ENCODE measurements around the gene TPPP. TPM values are rescaled to one million over a fixed set of nuclear protein-coding genes. Genes with fewer than 3 reads are reported as not detected.
"Not testable (repeated sequence)": the region's sequence is repeated elsewhere in the genome, so short reads cannot be mapped to it uniquely, and the experiment has no call there.

Gene TPPP
- total RNA-seq, 2 experiments from 2014 or later, result 0.53 to 0.55 TPM

GRCh38 chr5:690293-690692, 2.9 kb downstream of the TPPP start:
- H3K9me3 Mint-ChIP-seq; CTCF ChIA-PET; intact Hi-C loops (cut with micrococcal nuclease); H3K4me1 Mint-ChIP-seq (ENCODE audit: low read depth); H3K27ac Mint-ChIP-seq; DNase-seq; H3K27me3 Mint-ChIP-seq; POLR2A ChIA-PET; H3K4me3 Mint-ChIP-seq; H3K36me3 Mint-ChIP-seq: not testable (repeated sequence)

DNA sequence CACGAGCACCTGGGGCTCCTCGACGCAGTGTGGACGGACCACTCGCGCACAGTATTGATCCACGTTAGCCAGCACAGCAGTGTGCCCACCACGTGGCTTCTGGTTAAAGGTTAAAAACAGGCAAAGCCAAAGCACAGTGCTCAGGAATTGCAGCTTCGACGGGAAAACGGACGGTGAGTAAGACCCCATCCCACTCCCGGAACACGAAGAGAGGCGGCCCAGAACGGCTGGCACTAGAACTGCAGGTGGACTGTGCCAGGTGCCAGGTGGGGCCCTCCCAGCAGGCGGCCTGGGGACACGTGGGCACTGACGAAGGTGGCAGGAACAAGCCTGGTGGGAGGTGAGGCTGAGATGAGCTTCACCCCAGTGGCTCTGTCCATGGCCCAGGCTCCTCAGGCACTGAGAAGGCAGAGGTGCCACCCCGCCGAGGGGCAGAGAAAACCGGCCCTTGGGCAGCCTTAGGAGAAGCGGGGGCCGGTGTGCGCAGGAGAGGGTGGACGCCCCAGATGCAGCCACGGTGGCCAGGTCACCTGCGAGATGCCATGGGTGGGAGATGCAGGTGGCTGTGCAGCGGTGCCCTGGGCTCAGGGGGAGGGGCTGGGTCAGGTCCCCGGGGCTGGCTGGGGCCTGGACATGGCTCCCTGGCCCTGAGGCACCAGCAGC, 4.7 kb downstream of the TPPP start:
- DNase-seq; H3K4me1 Mint-ChIP-seq (ENCODE audit: low read depth); H3K27me3 Mint-ChIP-seq; intact Hi-C loops (cut with micrococcal nuclease); H3K27ac Mint-ChIP-seq; CTCF ChIA-PET; H3K4me3 Mint-ChIP-seq; POLR2A ChIA-PET; H3K36me3 Mint-ChIP-seq; H3K9me3 Mint-ChIP-seq: not testable (repeated sequence)

GRCh38 chr5:686936-687335, 6.2 kb downstream of the TPPP start:
- H3K4me1 Mint-ChIP-seq (ENCODE audit: low read depth); H3K4me3 Mint-ChIP-seq; H3K9me3 Mint-ChIP-seq; CTCF ChIA-PET; intact Hi-C loops (cut with micrococcal nuclease); H3K36me3 Mint-ChIP-seq; POLR2A ChIA-PET; H3K27me3 Mint-ChIP-seq; H3K27ac Mint-ChIP-seq; DNase-seq: not testable (repeated sequence)

GRCh38 chr5:686172-686523, 7.0 kb downstream of the TPPP start:
- H3K36me3 Mint-ChIP-seq; H3K4me3 Mint-ChIP-seq; H3K27me3 Mint-ChIP-seq; CTCF ChIA-PET; H3K4me1 Mint-ChIP-seq (ENCODE audit: low read depth); intact Hi-C loops (cut with micrococcal nuclease); DNase-seq; H3K9me3 Mint-ChIP-seq; H3K27ac Mint-ChIP-seq; POLR2A ChIA-PET: not testable (repeated sequence)

- intact Hi-C loops (cut with micrococcal nuclease), result no loop called here
- Mint-ChIP-seq H3K4me1 (ENCODE audit: low read depth) (no peaks in the 10 kb centered on the region), H3K4me3 (no peak overlapping the region), H3K27ac (no peak overlapping the region), H3K9me3 (no peaks in the 10 kb centered on the region), H3K36me3 (no peaks in the 10 kb centered on the region), H3K27me3 (no peaks in the 10 kb centered on the region)
- POLR2A ChIA-PET, result no interaction called here
- CTCF ChIA-PET, result no interaction called here
- no peak for DNase-seq
Measured at GRCh38 chr5:685262-686171, 7.6 kb downstream of the TPPP start.

- H3K9me3 Mint-ChIP-seq, result no peaks in the 10 kb centered on the region
- H3K27me3 Mint-ChIP-seq, result no peaks in the 10 kb centered on the region
- no peaks in the 10 kb centered on the region for H3K36me3 Mint-ChIP-seq
- ChIA-PET POLR2A (no interaction called here), CTCF (no interaction called here)
- H3K27ac Mint-ChIP-seq, result no peak overlapping the region
- intact Hi-C loops (cut with micrococcal nuclease), result no loop called here
- no peak for DNase-seq
- H3K4me3 Mint-ChIP-seq, result no peak overlapping the region
- H3K4me1 Mint-ChIP-seq (ENCODE audit: low read depth), result no peaks in the 10 kb centered on the region
Measured at GRCh38 chr5:684751-685216, 8.4 kb downstream of the TPPP start.

DNA sequence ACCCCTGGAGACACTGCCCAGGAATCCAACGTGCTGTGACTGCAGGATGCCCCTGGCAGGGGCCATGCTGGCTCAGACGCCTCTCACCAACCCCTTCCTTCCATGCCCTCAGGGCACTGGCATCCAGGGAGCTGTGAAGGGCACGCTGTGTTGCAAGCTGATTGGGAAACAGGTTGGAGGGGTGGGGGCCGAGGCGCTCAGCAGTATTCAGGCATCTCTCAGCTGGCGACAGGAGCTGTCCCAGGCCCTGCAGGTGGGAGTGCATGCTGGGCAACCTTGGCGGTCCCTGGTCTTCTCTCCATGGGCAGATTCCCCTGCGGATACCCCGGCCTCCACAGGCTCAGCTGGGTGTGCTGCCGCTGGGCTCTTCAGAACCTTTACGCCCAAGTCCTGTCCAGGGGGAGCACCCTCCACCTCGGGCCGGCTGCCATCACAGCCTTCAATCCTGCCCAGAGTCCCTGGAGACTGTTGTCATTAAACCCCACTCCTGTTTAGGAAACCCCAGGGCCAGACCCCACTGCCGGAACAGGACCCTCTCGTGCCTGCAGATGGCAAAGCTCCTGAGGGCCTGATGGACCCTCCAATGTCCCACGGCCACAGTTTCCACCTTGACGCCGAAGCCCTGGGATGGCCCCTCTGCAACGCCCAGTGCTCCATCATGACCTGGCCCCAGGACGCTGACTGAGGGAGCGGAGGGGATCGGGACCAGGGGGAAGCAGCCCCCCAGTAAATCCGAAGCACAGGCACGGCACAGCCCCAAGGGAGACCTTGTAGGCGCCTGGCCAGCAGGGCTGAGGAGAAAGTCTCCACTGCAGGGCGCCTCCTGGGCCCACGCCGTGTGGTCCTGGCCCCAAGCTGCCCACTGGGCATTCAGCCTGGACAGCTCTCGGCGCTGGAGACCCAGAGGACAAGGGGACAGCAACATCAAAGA, 9.3 kb downstream of the TPPP start:
- intact Hi-C loops (cut with micrococcal nuclease), result loop anchor here (2.0 kb wide), 1 partner anchor 91 kb away; no protein-coding TSS in a partner anchor
- POLR2A ChIA-PET, result no interaction called here
- Mint-ChIP-seq H3K4me3 (no peak overlapping the region), H3K36me3 (no peaks in the 10 kb centered on the region), H3K4me1 (ENCODE audit: low read depth) (no peaks in the 10 kb centered on the region), H3K27me3 (no peaks in the 10 kb centered on the region), H3K27ac (no peak overlapping the region), H3K9me3 (no peaks in the 10 kb centered on the region)
- no peak for DNase-seq
- CTCF ChIA-PET, result no interaction called here

DNA sequence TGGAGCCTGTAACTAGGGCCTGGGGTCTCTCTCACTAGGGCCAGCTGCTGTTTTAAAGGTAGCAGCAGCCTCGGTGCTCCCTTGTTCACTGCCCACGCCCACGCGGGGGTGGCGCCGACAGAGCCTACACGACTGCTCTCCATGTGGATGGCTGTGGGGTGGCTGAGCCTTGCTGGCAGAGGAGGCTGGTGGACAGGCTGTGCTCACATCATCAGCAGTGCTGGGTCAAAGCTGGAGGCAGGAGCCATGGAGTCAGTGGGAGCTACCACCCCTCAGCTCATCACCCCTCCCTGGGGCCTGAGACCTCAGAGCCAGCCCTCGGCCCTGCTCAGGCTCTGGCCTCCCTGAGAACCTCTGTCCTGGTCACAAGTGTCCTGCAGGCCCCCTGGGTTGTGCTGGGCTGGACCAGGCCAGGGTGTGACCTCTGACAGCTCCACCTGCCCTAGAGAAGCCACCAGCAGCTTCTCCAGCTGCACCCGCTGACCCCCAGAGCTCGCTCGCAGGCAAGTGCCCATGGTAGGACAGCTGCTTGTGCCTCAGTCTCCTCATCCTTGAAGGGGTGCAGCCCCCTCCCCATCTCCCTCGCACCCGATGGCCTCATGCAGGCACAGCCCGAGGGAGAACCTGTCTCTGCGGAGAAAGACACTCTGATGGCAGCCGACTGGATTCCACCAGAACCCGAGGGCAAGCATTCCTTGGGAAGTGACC, 10.3 kb downstream of the TPPP start:
- H3K36me3 Mint-ChIP-seq; CTCF ChIA-PET; H3K27me3 Mint-ChIP-seq; H3K4me1 Mint-ChIP-seq (ENCODE audit: low read depth); H3K27ac Mint-ChIP-seq; DNase-seq; H3K4me3 Mint-ChIP-seq; POLR2A ChIA-PET; H3K9me3 Mint-ChIP-seq: not testable (repeated sequence)
- intact Hi-C loops (cut with micrococcal nuclease), result loop anchor here (2.0 kb wide), 1 partner anchor 92 kb away; no protein-coding TSS in a partner anchor

DNA sequence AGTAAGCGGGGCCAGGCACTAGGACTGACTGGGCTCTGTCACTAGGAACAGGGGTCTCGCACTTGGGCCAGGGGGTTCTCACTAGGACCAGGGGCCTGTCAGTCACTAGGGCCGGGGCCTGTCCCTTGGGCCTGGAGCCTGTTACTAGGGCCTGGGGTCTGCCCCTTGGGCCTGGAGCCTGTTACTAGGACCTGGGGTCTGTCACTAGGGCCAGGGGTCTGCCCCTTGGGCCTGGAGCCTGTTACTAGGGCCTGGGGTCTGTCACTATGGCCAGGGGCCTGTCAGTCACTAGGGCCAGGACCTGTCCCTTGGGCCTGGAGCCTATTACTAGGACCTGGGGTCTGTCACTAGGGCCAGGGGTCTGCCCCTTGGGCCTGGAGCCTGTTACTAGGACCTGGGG, 10.9 kb downstream of the TPPP start:
- H3K4me1 Mint-ChIP-seq (ENCODE audit: low read depth); CTCF ChIA-PET; POLR2A ChIA-PET; DNase-seq; H3K4me3 Mint-ChIP-seq; H3K27ac Mint-ChIP-seq; H3K27me3 Mint-ChIP-seq; H3K36me3 Mint-ChIP-seq; H3K9me3 Mint-ChIP-seq: not testable (repeated sequence)
- intact Hi-C loops (cut with micrococcal nuclease), result loop anchor here (2.0 kb wide), 1 partner anchor 93 kb away; no protein-coding TSS in a partner anchor

DNA sequence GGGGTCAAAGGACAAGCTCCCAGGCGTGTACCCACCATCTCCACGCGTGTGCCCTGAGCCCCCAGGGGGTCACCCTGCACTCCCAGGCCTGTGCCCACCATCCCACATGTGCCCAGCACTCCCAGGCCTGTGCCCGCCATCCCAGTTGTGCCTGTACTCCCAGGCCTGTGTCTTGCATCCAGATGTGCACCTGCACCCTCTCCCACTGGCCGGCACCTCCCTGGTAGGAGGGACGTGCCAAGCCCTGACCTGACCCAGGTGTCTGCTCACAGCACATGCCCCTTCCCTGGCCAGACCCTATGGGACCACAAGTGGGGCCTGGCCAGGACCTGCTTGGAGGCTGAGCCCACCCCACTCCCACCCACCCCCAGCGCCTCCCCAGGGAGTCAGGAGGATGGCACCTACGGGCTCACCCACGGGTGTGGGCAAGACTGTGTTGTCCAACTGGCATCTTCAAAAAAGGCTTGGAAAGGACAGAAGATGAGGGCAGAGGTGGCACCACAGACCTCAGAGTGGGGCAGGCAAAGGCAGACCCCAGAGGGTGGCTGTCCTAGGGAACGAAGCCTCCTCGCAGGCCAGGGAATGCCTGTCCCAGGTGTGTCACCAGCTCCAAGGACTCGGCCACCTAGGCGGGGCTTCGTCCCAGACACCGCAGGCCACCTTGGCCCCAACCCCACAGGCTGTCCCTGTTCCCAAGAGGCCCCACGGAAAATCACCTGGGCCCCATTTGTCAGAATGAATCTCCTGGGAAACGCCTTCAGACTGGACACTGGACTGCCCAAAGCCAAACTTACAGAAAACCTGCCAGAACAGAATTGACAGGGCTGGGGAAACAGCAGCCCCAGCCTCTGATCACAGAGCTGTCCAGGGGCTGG, 11.6 kb downstream of the TPPP start:
- DNase-seq, result not testable (repeated sequence)

DNA sequence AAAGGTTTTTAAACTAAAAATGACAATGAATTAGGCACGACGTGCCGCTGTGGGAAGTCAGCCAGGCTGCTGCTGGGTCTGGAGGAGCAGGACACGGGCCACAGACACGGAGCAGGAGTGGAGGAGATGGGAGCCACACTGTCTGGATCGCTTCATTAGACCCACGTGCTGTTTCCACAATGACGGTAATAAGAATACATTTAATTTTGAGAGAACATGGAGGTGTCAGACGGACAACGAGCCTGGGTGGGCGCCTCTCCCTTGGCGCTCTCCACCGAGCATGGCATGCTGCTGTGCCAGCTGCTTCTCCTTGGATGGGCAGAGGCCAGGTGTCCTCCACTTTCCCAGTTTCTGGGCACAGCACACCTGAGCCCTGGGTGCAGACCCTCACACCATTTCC, 12.3 kb downstream of the TPPP start:
- H3K4me3 Mint-ChIP-seq; H3K36me3 Mint-ChIP-seq; H3K9me3 Mint-ChIP-seq; H3K4me1 Mint-ChIP-seq (ENCODE audit: low read depth); H3K27me3 Mint-ChIP-seq; H3K27ac Mint-ChIP-seq; intact Hi-C loops (cut with micrococcal nuclease); DNase-seq; CTCF ChIA-PET; POLR2A ChIA-PET: not testable (repeated sequence)

More for the DNA sequence above, 11.6 kb downstream of the TPPP start:
- intact Hi-C loops (cut with micrococcal nuclease), result loop anchor here (2.0 kb wide), 1 partner anchor 93 kb away; no protein-coding TSS in a partner anchor
- H3K9me3 Mint-ChIP-seq; H3K27me3 Mint-ChIP-seq; H3K4me3 Mint-ChIP-seq; H3K4me1 Mint-ChIP-seq (ENCODE audit: low read depth); H3K27ac Mint-ChIP-seq; CTCF ChIA-PET; H3K36me3 Mint-ChIP-seq; POLR2A ChIA-PET: not testable (repeated sequence)
